GM21529 (cell line): ENCODE results near the gene WNT8A.

Experiments
- ATAC-seq: cut with Tn5 transposase; IDR thresholded peaks from one replicate; pipeline ENCODE4 v1.9.1; 2021; ENCODE audit not compliant: unreplicated experiment

The WNT8A gene

DNA sequence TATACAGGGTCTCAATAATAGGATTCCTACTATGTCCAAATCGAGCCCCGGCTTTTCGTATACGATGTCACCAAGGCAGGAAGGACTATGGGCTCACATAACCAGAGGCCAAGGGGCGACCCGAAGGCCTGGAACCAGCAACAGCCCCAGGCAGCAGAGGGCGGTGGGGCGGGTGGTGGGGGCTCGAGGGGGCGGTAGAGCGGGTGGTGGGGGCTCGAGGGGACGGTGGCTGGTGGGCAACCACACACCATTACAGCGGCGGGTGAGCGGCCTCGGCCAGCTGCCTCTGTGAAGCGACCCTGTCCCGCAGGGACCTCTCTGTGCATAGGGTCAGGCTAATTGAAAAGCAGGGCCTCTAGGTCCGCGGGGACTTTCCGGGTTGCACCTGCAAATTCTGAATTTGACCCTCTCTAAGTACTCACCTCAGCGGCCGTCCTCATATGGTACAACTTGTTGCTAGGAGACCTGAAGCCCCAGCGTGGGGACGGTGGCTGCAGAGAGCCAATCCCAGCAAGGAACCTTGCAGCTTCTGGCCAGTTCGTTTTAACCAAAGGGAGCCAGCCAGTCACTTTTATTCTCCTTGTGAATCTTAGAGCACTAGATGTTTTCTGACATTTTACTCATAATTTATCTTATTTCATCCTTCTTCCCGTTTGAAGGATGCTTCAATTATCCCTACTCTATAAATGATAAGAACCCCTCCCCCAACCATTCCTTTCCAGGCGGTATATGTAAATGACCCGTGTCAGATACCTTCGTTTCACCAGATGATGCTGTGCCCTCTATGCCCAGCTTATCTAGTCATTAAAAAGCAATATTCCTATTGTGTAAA lies 55.3 kb downstream of the WNT8A start, which contains the start of gene NME5:
Gene NME5 (minus strand): TSS at position 480 of the 832 bp plus-strand sequence. CDS start 648 bp downstream, outside the sequence.
- ATAC-seq, result no peak

GRCh38 chr5:138139781-138140090 lies 55.9 kb downstream of the WNT8A start:
- ATAC-seq, result no peak

DNA sequence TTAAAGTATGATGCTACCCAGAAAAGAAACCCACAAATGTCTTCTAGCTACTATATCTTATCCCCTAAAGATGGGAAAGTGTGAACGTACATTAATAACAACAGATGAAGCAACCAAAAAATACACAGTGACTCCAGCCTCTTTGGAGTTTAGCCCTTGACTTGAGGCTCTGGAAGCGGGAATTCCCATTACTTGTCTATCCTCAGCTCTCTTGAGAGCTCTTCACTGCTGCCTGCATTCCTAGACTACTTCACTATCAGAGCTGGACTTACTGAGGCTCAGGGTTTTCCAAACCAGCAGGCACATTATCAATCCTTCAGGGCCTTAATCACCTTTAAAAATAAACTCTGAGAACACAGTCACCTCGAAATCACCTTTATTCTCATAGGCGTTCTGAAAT lies 56.4 kb downstream of the WNT8A start:
- ATAC-seq, result no peak
